Panc1 (cell line): ENCODE results near the gene CHPT1. TPM values are rescaled to one million over a fixed set of nuclear protein-coding genes. Genes with fewer than 3 reads are reported as not detected.

Experiments used
- ATAC-seq: fragments of 200-7000 bp; cut with Tn5 transposase; 2 replicates; pipeline ENCODE4 v1.9.1; 2020; ENCODE audit warnings: mild to moderate bottlenecking, moderate library complexity
- BruUV-seq: library from RNA; stranded (reverse); fragments of 400-500 nt; replicated peaks from 2 replicates; lab custom pipeline; 2021; lab: Mats Ljungman, UMichigan
- CTCF ChIA-PET: fragments of 300-600 bp; sonication (Branson Sonifier 250); formaldehyde crosslinking; loops from one replicate; lab custom pipeline; 2022; ENCODE audit warnings: antibody characterized with exemption; lab: Charles Lee
- POLR2A ChIA-PET: fragments of 300-600 bp; sonication (Branson Sonifier 250); formaldehyde crosslinking; loops from one replicate; lab custom pipeline; 2022; ENCODE audit warnings: antibody characterized with exemption; lab: Charles Lee
- DNase-seq: peaks from one replicate; pipeline ENCODE4 v3.0.0-alpha.2; 2010; ENCODE audit warnings: low read depth, low spot score
- H3K27ac ChIP-seq: 2 replicates; pipeline ENCODE4 v1.5.1; 2011; ENCODE audit warnings: mild to moderate bottlenecking, low read length, inconsistent platforms
- H3K27me3 ChIP-seq: fragments of 200-500 bp; sonication (Bioruptor generic); 2 replicates; pipeline ENCODE4 v1.6.0; 2014; ENCODE audit warnings: low read length, inconsistent platforms; ENCODE audit not compliant: control insufficient read depth, insufficient read depth
- H3K36me3 ChIP-seq: fragments of 200-500 bp; sonication (Bioruptor generic); 2 replicates; pipeline ENCODE4 v1.5.1; 2014; ENCODE audit warnings: inconsistent platforms, mild to moderate bottlenecking, low read length, moderate library complexity; ENCODE audit not compliant: control insufficient read depth, insufficient read depth
- H3K4me1 ChIP-seq: 2 replicates; pipeline ENCODE4 v1.5.1; 2011; ENCODE audit warnings: inconsistent platforms, mild to moderate bottlenecking, low read length, moderate library complexity; ENCODE audit not compliant: control insufficient read depth, insufficient read depth
- H3K4me3 ChIP-seq, 2 experiments: 2 replicates each; pipeline ENCODE4 v1.5.1; 2011 to 2012; ENCODE audit warnings: low read depth in 2 of 2, low read length in 2 of 2, mild to moderate bottlenecking in 2 of 2, inconsistent platforms in 1 of 2, moderate library complexity in 1 of 2
- H3K9me3 ChIP-seq: fragments of 200-500 bp; sonication (Bioruptor generic); 2 replicates; pipeline ENCODE4 v1.5.1; 2014; ENCODE audit warnings: low read depth, mild to moderate bottlenecking, inconsistent platforms, low read length, moderate library complexity; ENCODE audit not compliant: control insufficient read depth, insufficient read depth
- CTCF ChIP-seq: fragments of 450-650 bp; IDR thresholded peaks from 2 replicates; pipeline ENCODE4 v1.5.1; 2017; ENCODE audit warnings: mild to moderate bottlenecking
- POLR2AphosphoS5 ChIP-seq: IDR thresholded peaks from 2 replicates; pipeline ENCODE4 v1.6.1; 2012; ENCODE audit warnings: mild to moderate bottlenecking, low read depth, low read length, moderate library complexity
- REST ChIP-seq, 2 experiments: IDR thresholded peaks; 2 replicates each; pipeline ENCODE4 v1.6.1; 2011 to 2012; ENCODE audit warnings: low read depth in 2 of 2, control low read depth in 1 of 2, low read length in 1 of 2, mild to moderate bottlenecking in 1 of 2, moderate library complexity in 1 of 2; ENCODE audit not compliant: insufficient read depth in 1 of 2
- SIN3A ChIP-seq: IDR thresholded peaks from 2 replicates; pipeline ENCODE4 v1.6.1; 2012; ENCODE audit warnings: low read depth, mild to moderate bottlenecking, low read length, moderate library complexity, borderline replicate concordance; ENCODE audit not compliant: insufficient read depth
- TCF7L2 ChIP-seq: IDR thresholded peaks from 2 replicates; pipeline ENCODE4 v1.6.1; 2011; ENCODE audit warnings: mild to moderate bottlenecking, low read depth, low read length, inconsistent platforms
- in situ Hi-C: cut with HindIII; loops from 2 replicates; pipeline ENCODE4 v1.10.0; 2016; ENCODE audit warnings: low sequenced_read_pairs, low pct_unique_long_range_greater_than_20kb
- intact Hi-C: fragments of 100-400 bp; cut with micrococcal nuclease; formaldehyde crosslinking; loops from one replicate; pipeline ENCODE4 v1.10.0; 2022; ENCODE audit not compliant: unreplicated experiment
- total RNA-seq: library from RNA; stranded (reverse); gene quantifications from one replicate; pipeline ENCODE4 v1.2.1, GENCODE V29; 2021; ENCODE audit not compliant: unreplicated experiment

Gene CHPT1
- total RNA-seq, 1 experiment from 2014 or later, result 78.3 TPM

GRCh38 chr12:101749657-101750056 lies 52.2 kb downstream of the CHPT1 start:
- BruUV-seq, result no TSS peak
- no peaks in the 10 kb centered on the region for H3K9me3 ChIP-seq
- TF ChIP-seq CTCF, result no peak
- TF ChIP-seq SIN3A, result no peak
- TF ChIP-seq REST (IDR thresholded peaks at IDR 0.05; ENCODE audit: insufficient read depth in 1 of 2, low read depth in 2 of 2, low read length in 1 of 2), result no peak
- TF ChIP-seq POLR2AphosphoS5, result no peak
- no peak for TF ChIP-seq TCF7L2
- H3K4me3 ChIP-seq, result no peak overlapping the region
- no peaks in the 10 kb centered on the region; the same call in 1 of the 2 replicates for H3K36me3 ChIP-seq
- ATAC-seq (no peak), DNase-seq (no peak)
- intact Hi-C loops, result no loop called here
- POLR2A ChIA-PET, result no interaction called here
- H3K4me1 ChIP-seq, result no peaks in the 10 kb centered on the region
- H3K27ac ChIP-seq, result no peak overlapping the region
- CTCF ChIA-PET, result no interaction called here
- no peaks in the 10 kb centered on the region for H3K27me3 ChIP-seq
- in situ Hi-C loops, result no loop called here

- Histone ChIP-seq H3K27me3 (no peaks in the 10 kb centered on the region), H3K36me3 (no peaks in the 10 kb centered on the region; the same call in 1 of the 2 replicates), H3K4me3 (no peak overlapping the region), H3K27ac (no peak overlapping the region), H3K4me1 (no peaks in the 10 kb centered on the region), H3K9me3 (no peaks in the 10 kb centered on the region)
- in situ Hi-C loops (no loop called here), intact Hi-C loops (no loop called here)
- ATAC-seq (no peak), DNase-seq (no peak)
- TF ChIP-seq POLR2AphosphoS5, result no peak
- TF ChIP-seq CTCF, result no peak
- no peak for TF ChIP-seq TCF7L2
- no peak for TF ChIP-seq SIN3A
- TF ChIP-seq REST (IDR thresholded peaks at IDR 0.05; ENCODE audit: insufficient read depth in 1 of 2, low read depth in 2 of 2, low read length in 1 of 2), result no peak
- CTCF ChIA-PET, result no interaction called here
- POLR2A ChIA-PET, result no interaction called here
- no TSS peak for BruUV-seq
These were observed 52.7 kb downstream of the CHPT1 start for GRCh38 chr12:101750152-101750551.
